ENCODE measurements around the gene PUS10.

GRCh38 chr2:60958800-60959199 lies 59.3 kb downstream of the PUS10 start:
- TF ChIP-seq CEBPB (IDR thresholded peaks at IDR 0.05; ENCODE audit: low read depth) (no peak), SP1 (IDR thresholded peaks at IDR 0.05; ENCODE audit: low read depth) (no peak), JUND (IDR thresholded peaks at IDR 0.05) (no peak), CTCF (IDR thresholded peaks at IDR 0.05 in 2 of 3, conservative IDR thresholded peaks at IDR 0.05 in 1 of 3; ENCODE audit: borderline replicate concordance in 1 of 3, insufficient read depth in 1 of 3, low read depth in 2 of 3, low read length in 2 of 3) (no peak), RAD21 (IDR thresholded peaks at IDR 0.05; ENCODE audit: low read depth) (no peak), EZH2phosphoT487 (IDR thresholded peaks at IDR 0.05; ENCODE audit: borderline replicate concordance) (no peak), SIN3A (IDR thresholded peaks at IDR 0.05; ENCODE audit: low read depth) (no peak), YY1 (IDR thresholded peaks at IDR 0.05; ENCODE audit: extremely low read depth, insufficient replicate concordance, low read depth, low read length) (no peak), POLR2A (IDR thresholded peaks at IDR 0.05; ENCODE audit: borderline replicate concordance, extremely low read depth, insufficient read depth, insufficient read length) (no peak), POLR2AphosphoS5 (IDR thresholded peaks at IDR 0.05; ENCODE audit: low read depth, low read length) (no peak), EZH2 (IDR thresholded peaks at IDR 0.05) (no peak), CBX3 (IDR thresholded peaks at IDR 0.05; ENCODE audit: low read depth) (no peak)

Data from HCT116 (cell line).